Measurements from ENCODE around the gene ITSN2.

DNA sequence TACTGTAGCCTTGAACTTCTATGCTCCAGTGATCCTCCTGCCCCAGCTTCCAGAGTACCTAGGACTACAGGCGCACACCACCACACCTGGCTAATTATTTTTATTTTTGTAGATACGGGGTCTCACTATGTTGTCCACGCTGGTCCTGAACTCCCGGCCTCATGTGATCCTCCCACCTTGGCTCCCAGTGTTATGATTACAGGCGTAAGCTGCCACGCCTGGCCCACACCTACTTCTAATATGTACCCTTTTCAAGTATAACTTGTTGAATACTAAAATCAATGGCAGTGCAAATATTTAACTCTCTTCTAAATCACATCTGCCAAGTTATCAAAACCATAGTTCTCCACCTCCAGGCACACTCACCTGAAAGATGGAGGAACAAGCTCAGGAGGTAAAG, 58.7 kb downstream of the ITSN2 start:
- TF ChIP-seq, protein P1, sequence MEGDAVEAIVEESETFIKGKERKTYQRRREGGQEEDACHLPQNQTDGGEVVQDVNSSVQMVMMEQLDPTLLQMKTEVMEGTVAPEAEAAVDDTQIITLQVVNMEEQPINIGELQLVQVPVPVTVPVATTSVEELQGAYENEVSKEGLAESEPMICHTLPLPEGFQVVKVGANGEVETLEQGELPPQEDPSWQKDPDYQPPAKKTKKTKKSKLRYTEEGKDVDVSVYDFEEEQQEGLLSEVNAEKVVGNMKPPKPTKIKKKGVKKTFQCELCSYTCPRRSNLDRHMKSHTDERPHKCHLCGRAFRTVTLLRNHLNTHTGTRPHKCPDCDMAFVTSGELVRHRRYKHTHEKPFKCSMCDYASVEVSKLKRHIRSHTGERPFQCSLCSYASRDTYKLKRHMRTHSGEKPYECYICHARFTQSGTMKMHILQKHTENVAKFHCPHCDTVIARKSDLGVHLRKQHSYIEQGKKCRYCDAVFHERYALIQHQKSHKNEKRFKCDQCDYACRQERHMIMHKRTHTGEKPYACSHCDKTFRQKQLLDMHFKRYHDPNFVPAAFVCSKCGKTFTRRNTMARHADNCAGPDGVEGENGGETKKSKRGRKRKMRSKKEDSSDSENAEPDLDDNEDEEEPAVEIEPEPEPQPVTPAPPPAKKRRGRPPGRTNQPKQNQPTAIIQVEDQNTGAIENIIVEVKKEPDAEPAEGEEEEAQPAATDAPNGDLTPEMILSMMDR (IDR thresholded peaks at IDR 0.05; ENCODE audit: poor library complexity), result no peak
- no peak for TF ChIP-seq EZH2 (IDR thresholded peaks at IDR 0.05; ENCODE audit: borderline replicate concordance)
- no peak for TF ChIP-seq EZH2phosphoT487 (IDR thresholded peaks at IDR 0.05; ENCODE audit: low read depth, severe bottlenecking, unreplicated experiment)

Data from hepatocyte (in vitro differentiated cells).